GM19351 (cell line): ENCODE data around the gene HS3ST3A1.
"Not testable (repeated sequence)": the region's sequence is repeated elsewhere in the genome, so short reads cannot be mapped to it uniquely, and the experiment has no call there.

Experiments used
- ATAC-seq: cut with Tn5 transposase; IDR thresholded peaks from one replicate; pipeline ENCODE4 v1.9.1; 2021; ENCODE audit warnings: mild to moderate bottlenecking, moderate library complexity; ENCODE audit not compliant: unreplicated experiment

Gene HS3ST3A1

GRCh38 chr17:13576661-13577526 is 24.8 kb downstream of the HS3ST3A1 start:
- ATAC-seq: no peak

GRCh38 chr17:13575922-13576419 is 25.8 kb downstream of the HS3ST3A1 start:
- ATAC-seq: no peak

- ATAC-seq: no peak
Measured at GRCh38 chr17:13575466-13575865, 26.3 kb downstream of the HS3ST3A1 start.

- no peak for ATAC-seq
Measured at GRCh38 chr17:13572581-13572980, 29.1 kb downstream of the HS3ST3A1 start.

- ATAC-seq: no peak
Measured at GRCh38 chr17:13569398-13570123, 32.2 kb downstream of the HS3ST3A1 start.

- no peak for ATAC-seq
Measured at GRCh38 chr17:13568582-13569397, 32.9 kb downstream of the HS3ST3A1 start.

GRCh38 chr17:13563866-13564265 is 37.9 kb downstream of the HS3ST3A1 start:
- ATAC-seq: no peak

- ATAC-seq: no peak
Measured at GRCh38 chr17:13562271-13562800, 39.4 kb downstream of the HS3ST3A1 start.

GRCh38 chr17:13561606-13562270 is 40.0 kb downstream of the HS3ST3A1 start:
- no peak for ATAC-seq

- no peak for ATAC-seq
Measured at GRCh38 chr17:13560935-13561334, 40.8 kb downstream of the HS3ST3A1 start.

GRCh38 chr17:13558588-13558987 is 43.1 kb downstream of the HS3ST3A1 start:
- no peak for ATAC-seq

- ATAC-seq: no peak
Measured at GRCh38 chr17:13557077-13557476, 44.7 kb downstream of the HS3ST3A1 start.

- ATAC-seq: no peak
Measured at GRCh38 chr17:13554231-13554630, 47.5 kb downstream of the HS3ST3A1 start.

GRCh38 chr17:13550291-13550690 is 51.4 kb downstream of the HS3ST3A1 start:
- ATAC-seq: no peak

- ATAC-seq: not testable (repeated sequence)
Measured at GRCh38 chr17:13548576-13548975, 53.2 kb downstream of the HS3ST3A1 start.

- ATAC-seq: no peak
Measured at GRCh38 chr17:13546851-13547250, 54.9 kb downstream of the HS3ST3A1 start.

- no peak for ATAC-seq
Measured at GRCh38 chr17:13545941-13546340, 55.8 kb downstream of the HS3ST3A1 start.

- ATAC-seq: no peak
Measured at GRCh38 chr17:13544765-13545164, 57.0 kb downstream of the HS3ST3A1 start.

GRCh38 chr17:13544292-13544691 is 57.4 kb downstream of the HS3ST3A1 start:
- no peak for ATAC-seq

- no peak for ATAC-seq
Measured at GRCh38 chr17:13542636-13543035, 59.1 kb downstream of the HS3ST3A1 start.
